ENCODE results near the gene NOM1. TPM values are rescaled to one million over a fixed set of nuclear protein-coding genes. Genes with fewer than 3 reads are reported as not detected.
"Not testable (repeated sequence)": the region's sequence is repeated elsewhere in the genome, so short reads cannot be mapped to it uniquely, and the experiment has no call there.

Gene NOM1
- total RNA-seq, 4 donors from 2014 or later, result 2.6 to 26.2 (median 20.4) TPM

GRCh38 chr7:156947120-156947843 lies 2.2 kb upstream of the NOM1 start:
- Histone ChIP-seq H3K27me3 (no peaks in the 10 kb centered on the region), H3K9me3 (no peaks in the 10 kb centered on the region), H3K4me3 (no peak overlapping the region), H3K27ac (no peak overlapping the region), H3K4me1 (peaks cover 8% of the 10 kb centered on the region in 2 donors), H3K36me3 (no peaks in the 10 kb centered on the region)
- no peak for TF ChIP-seq POLR2A (IDR thresholded peaks at IDR 0.05)
- TF ChIP-seq, protein P1, sequence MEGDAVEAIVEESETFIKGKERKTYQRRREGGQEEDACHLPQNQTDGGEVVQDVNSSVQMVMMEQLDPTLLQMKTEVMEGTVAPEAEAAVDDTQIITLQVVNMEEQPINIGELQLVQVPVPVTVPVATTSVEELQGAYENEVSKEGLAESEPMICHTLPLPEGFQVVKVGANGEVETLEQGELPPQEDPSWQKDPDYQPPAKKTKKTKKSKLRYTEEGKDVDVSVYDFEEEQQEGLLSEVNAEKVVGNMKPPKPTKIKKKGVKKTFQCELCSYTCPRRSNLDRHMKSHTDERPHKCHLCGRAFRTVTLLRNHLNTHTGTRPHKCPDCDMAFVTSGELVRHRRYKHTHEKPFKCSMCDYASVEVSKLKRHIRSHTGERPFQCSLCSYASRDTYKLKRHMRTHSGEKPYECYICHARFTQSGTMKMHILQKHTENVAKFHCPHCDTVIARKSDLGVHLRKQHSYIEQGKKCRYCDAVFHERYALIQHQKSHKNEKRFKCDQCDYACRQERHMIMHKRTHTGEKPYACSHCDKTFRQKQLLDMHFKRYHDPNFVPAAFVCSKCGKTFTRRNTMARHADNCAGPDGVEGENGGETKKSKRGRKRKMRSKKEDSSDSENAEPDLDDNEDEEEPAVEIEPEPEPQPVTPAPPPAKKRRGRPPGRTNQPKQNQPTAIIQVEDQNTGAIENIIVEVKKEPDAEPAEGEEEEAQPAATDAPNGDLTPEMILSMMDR (IDR thresholded peaks at IDR 0.05), result no peak
- DNase-seq, result no peak
- intact Hi-C loops (cut with DNase I; ENCODE audit: low total_unique reads), result no loop called here

DNA sequence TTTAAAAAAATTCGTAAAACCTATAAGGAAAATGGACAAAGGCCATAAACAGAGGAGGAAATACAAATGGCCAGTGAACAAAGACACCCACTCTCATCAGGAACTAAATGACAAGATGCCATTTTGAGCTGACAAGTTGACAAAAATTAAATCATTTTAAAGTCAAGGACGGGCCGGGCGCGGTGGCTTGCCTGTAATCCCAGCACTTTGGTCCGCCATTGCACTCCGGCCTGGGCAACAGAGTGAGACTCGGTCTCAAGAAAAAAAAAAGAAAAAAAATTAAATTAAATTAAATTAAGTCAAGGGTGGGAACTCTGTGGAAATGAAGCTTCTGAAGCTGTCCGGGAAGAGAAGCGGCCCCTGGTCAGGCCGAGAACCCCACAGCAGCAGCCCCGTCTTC lies 1.2 kb upstream of the NOM1 start:
- no peaks in the 10 kb centered on the region for H3K9me3 ChIP-seq
- H3K4me1 ChIP-seq, result peaks cover 8% of the 10 kb centered on the region in 2 donors
- H3K27me3 ChIP-seq, result no peaks in the 10 kb centered on the region
- no peak overlapping the region for H3K27ac ChIP-seq
- no peak for DNase-seq
- intact Hi-C loops (cut with DNase I; ENCODE audit: low total_unique reads), result no loop called here
- no peaks in the 10 kb centered on the region for H3K36me3 ChIP-seq
- H3K4me3 ChIP-seq, result no peak overlapping the region
- TF ChIP-seq POLR2A (IDR thresholded peaks at IDR 0.05), result no peak
- TF ChIP-seq, protein P1 (IDR thresholded peaks at IDR 0.05), result no peak

GRCh38 chr7:156950381-156950858 lies 908 bp downstream of the NOM1 start:
- DNase-seq, result no peak
- Histone ChIP-seq H3K4me3 (peak overlapping the region; percentile 85 to 100), H3K27me3 (no peaks in the 10 kb centered on the region), H3K36me3 (no peaks in the 10 kb centered on the region), H3K9me3 (no peaks in the 10 kb centered on the region), H3K4me1 (peaks cover 8% of the 10 kb centered on the region in 2 donors), H3K27ac (no peak overlapping the region)
- TF ChIP-seq, protein P1 (IDR thresholded peaks at IDR 0.05), result no peak
- no peak for TF ChIP-seq POLR2A (IDR thresholded peaks at IDR 0.05)
- intact Hi-C loops (cut with DNase I; ENCODE audit: low total_unique reads), result no loop called here

DNA sequence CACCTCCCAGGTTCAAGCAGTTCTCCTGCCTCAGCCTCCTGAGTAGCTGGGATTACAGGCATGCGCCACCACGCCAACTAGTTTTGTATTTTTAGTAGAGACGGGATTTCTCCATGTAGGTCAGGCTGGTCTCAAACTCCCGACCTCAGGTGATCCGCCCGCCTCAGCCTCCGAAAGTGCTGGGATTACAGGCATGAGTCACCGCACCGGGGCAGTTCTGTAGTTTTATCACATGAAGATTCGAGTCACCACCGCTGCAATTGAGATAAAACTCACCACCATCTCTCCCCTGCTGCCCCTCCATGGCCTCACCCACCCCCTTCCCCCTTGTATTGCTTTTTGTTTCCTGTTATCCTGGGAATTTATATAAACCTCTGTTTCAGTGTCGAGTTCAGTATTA lies 3.7 kb downstream of the NOM1 start:
- H3K27me3 ChIP-seq; H3K4me1 ChIP-seq; DNase-seq; H3K9me3 ChIP-seq; H3K36me3 ChIP-seq; intact Hi-C loops (cut with DNase I; ENCODE audit: low total_unique reads); H3K4me3 ChIP-seq; H3K27ac ChIP-seq: not testable (repeated sequence)

DNA sequence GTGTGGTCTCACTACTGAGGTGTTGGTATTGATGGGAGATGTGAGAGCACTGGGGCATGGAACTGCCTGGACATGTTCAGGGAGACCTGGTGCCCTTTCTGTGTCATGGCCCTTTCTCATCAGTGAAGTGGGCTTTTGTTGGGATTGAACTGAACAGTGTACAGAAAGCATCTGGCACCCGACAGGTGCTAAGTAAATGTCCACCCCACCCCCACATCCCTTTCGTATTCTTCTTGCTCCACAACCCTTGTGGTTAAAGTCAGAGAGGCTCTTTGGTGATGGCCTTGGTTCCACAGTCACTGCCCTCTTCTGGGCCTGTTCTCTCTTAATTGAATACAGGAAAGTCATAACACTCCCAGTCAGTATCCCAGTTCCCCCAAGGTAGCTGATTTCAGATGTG lies 5.4 kb downstream of the NOM1 start:
- no peak for DNase-seq
- intact Hi-C loops (cut with DNase I; ENCODE audit: low total_unique reads), result no loop called here
- Histone ChIP-seq H3K27ac (no peak overlapping the region), H3K36me3 (no peaks in the 10 kb centered on the region), H3K9me3 (no peaks in the 10 kb centered on the region), H3K4me1 (peaks cover 8% of the 10 kb centered on the region in 2 donors), H3K27me3 (no peaks in the 10 kb centered on the region), H3K4me3 (no peak overlapping the region)
- no peak for TF ChIP-seq POLR2A (IDR thresholded peaks at IDR 0.05)
- TF ChIP-seq, protein P1 (IDR thresholded peaks at IDR 0.05), result no peak

Data from uterus (tissue), 4 donors.